GM19467 (cell line): Measurements from ENCODE around the gene CCDC66.
"Not testable (repeated sequence)": the region's sequence is repeated elsewhere in the genome, so short reads cannot be mapped to it uniquely, and the experiment has no call there.

ENCODE experiments used
- ATAC-seq: cut with Tn5 transposase; IDR thresholded peaks from one replicate; pipeline ENCODE4 v1.9.1; 2021; ENCODE audit warnings: mild to moderate bottlenecking, moderate library complexity; ENCODE audit not compliant: unreplicated experiment

Gene CCDC66

DNA sequence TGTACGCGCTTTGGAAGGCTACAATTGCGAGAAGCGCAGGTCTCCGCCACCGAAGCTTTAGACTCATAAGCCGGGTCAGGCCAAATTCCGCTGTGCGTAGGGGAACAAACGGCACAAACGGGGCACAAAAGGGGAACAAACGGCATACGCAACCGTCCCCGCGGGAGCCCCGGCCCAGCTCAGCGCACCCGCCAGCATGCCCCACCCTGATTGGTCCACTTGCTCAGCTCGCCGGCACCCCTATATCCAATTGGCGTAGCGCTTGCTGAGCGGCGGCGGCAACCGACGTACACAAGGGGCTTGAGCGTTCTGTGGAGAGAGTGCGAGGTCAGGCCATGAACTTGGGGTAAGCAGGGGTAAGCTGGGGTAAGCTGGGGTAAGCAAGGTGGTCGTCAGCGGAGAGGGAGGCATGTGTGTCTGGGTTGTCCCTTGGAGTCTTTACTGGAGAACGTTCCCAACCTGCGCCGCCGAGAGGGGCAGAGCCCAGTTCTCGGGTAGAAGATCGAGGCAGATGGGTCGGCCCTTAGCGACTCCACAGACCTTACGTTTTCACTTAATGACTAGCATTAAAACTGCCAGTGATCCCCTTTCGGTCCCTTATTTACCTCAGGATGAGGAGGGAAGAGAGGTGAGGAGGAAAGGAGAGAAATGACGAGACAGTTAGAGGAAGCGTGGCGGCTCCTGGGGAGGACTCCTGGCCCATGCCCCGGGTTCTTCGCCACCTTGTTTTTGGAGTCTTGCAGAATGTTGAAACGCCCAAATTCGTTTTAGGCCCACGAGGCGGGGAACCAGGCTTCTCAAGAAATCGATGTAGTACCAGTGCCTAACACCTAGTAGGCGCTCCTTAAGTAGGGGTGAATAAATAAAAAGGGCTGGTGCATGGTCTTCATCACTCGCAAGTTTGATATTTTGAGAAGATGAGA is at the start of gene CCDC66:
CCDC66 (plus strand) TSS at position 268 of the 923 bp plus-strand sequence; CDS start at position 336, 68 bp downstream.
- ATAC-seq = peak; percentile 99

DNA sequence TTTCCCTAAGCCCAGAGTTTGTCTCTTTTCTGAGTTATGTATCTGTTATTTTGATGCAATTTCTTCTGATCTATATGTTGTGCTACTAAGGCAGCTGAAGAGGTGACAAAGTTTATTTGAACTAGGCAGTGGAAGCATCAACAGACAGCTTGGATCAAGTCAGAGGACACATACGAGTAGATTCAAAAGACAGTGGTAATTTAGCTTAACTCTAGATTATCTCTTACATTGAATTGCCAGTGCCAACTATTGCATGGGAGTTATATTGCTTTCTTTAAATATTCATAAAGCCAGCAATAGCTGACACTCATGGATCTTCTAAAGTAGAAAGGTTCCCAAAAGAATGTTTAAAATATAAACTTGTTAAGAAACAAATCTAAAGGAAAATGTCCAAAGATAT is 37.3 kb upstream of the CCDC66 start:
- no peak for ATAC-seq

DNA sequence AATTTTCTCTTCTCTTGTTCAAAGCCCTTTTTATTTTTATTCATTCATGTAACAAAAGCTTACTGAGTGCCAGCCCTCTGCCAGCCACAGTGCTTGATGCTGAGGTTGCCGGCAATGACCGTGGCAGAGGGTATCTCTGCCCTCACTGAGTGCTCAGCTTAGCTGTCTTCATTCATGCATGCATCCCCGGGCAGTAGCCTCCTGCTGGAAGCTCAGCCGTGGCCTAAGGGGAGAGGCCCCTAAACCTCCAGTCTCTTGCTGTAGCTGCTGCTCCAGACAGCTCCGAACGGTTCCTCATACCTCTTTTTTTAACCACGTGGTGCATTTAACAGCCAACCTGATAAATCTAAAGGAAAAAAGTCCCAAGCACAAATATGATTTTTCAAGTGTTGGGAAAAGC is 34.6 kb upstream of the CCDC66 start:
- ATAC-seq = no peak

DNA sequence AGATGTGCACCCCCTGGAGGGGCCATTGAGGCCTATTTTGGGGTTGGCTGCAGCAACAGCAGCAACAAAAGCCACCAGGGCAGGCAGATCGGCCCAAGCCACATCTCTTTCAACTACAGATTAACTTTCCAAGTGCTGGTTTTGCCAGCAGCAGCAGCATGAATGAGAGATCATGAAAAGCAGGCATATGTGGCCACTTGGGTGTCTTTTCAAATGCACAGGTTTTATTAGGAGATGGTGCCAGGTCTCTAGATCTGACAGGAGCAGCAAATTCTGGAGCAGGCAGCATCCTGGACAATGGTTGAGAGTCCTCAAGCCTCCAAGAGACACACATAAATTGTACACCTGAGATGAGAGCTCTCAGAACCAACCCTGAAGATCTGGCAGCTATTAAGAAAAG is 31.7 kb upstream of the CCDC66 start:
- ATAC-seq = no peak

- no peak for ATAC-seq
These were observed 20.2 kb upstream of the CCDC66 start for GRCh38 chr3:56536735-56537134.

GRCh38 chr3:56547486-56547885 is 9.5 kb upstream of the CCDC66 start:
- ATAC-seq = no peak

DNA sequence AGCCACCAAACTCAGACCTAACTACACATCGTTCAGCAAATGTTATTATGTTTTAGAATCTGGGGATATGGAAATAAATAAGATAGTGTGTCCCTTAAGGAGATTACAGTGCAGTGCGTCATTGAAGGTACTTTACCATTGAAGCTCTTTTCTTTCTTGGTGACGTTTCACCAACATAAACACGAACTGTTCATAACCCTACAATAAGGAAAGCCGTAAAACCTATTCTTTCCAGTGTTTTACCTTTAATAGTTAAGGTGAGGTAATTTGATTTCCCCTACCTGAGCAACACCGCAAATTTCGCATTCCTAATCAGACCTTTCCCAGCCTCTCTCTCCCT is 826 bp downstream of the CCDC66 start:
- no peak for ATAC-seq

DNA sequence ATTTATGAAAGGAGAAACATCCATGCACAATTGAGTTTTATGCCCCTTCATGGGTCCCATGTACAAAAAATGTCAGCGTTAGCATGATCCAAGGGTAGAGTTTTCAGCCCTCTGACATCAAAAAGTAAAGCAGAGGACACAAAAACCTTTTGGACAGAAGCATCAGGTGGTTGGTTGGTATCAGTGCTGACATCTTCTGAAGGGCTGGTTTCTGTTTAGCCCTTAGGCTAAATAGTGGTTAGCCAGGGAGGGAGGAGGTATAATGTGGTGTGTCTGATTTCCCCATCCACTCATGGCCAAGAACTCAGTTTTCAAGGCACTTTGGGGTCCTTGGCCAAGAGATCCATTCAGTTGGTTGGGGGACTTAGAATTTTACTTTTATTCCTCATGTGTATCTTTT is 16.5 kb downstream of the CCDC66 start:
- no peak for ATAC-seq

DNA sequence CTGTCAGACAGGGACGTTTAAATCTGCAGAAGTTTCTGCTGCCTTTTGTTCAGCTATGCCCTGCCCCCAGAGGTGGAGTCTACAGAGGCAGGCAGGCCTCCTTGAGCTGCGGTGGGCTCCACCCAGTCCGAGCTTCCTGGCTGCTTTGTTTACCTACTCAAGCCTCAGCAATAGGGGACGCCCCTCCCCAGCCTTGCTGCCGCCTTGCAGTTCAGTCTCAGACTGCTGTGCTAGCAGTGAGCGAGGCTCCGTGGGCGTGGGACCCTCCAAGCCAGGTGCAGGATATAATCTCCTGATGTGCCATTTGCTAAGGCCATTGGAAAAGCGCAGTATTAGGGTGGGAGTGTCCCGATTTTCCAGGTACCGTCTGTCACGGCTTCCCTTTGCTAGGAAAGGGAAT is 25.0 kb downstream of the CCDC66 start:
- ATAC-seq = not testable (repeated sequence)

DNA sequence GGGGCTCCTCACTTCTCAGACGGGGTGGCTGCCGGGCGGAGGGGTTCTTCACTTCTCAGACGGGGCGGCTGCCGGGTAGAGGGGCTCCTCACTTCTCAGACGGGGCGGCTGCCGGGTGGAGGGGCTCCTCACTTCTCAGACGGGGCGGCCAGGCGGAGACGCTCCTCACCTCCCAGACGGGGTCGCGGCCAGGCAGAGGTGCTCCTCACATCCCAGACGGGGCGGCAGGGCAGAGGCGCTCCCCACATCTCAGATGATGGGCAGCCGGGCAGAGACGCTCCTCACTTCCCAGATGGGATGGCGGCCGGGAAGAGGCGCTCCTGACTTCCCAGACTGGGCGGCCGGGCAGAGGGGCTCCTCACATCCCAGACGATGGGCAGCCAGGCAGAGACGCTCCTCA is 27.3 kb downstream of the CCDC66 start:
- not testable (repeated sequence) for ATAC-seq

- ATAC-seq = no peak
These were observed 33.8 kb downstream of the CCDC66 start for GRCh38 chr3:56590814-56591213.

DNA sequence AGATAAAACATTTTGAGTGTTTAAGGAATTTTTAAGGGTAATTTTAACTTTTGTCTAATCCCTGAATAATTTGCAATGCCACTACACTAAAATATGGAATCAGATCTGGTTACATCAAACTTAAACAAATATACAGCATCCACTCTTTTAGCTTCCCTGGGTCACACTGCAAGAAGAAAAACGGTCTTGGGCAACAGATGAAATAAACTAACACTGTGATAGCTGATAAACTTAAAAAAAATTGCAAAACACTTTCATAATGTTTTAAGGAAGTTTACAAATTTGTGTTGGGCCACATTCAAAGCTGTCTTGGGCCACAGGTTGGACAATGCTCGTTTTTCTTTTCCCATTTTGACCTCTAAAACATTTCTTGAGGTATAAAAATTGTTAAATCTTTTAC is 34.3 kb downstream of the CCDC66 start:
- no peak for ATAC-seq

DNA sequence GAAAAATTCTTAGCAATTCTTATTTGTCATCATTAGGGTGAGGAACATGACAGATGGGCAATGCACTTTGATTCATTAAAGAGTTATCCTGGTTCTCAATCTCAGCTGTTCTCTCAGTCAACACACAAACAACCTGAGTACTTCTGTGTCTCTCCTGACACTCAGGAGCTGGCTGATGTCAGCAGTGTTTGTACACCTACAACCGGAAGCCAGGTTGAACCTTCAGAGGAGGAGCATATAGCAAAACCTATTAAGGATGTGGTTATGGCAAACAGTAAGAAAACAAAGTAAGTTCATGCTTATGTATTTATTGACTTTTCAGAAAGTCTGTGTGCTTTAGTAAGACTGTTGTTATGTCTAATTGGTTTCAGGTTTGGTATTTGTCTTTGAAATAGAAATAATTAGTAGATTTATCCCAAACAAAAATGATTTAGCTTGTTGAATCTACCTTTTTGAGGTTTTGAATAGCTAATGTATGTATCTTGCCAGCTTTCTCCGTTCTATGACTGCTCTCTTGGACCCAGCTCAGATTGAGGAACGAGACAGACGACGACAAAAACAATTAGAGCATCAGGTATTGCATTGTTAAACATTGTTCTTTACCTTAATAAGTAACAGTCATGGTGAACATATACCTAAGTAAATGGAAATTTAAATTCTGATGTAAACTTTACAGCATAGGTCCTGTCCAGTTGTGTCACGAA is 36.6 kb downstream of the CCDC66 start:
- ATAC-seq = no peak

- ATAC-seq = no peak
These were observed 39.2 kb downstream of the CCDC66 start for GRCh38 chr3:56595975-56596840.

GRCh38 chr3:56608479-56608878 is 51.5 kb downstream of the CCDC66 start:
- not testable (repeated sequence) for ATAC-seq

GRCh38 chr3:56610669-56611335 is 53.8 kb downstream of the CCDC66 start:
- no peak for ATAC-seq

GRCh38 chr3:56611364-56611763 is 54.4 kb downstream of the CCDC66 start:
- no peak for ATAC-seq

- no peak for ATAC-seq
These were observed 55.2 kb downstream of the CCDC66 start for GRCh38 chr3:56612146-56612545.

GRCh38 chr3:56613016-56613415 is 56.0 kb downstream of the CCDC66 start:
- no peak for ATAC-seq

GRCh38 chr3:56616478-56617006 is 59.6 kb downstream of the CCDC66 start:
- ATAC-seq = no peak
